ENCODE results near the gene ARMH2. TPM values are rescaled to one million over a fixed set of nuclear protein-coding genes. Genes with fewer than 3 reads are reported as not detected.

The ARMH2 gene
- total and polyA plus RNA-seq, 9 of the 15 experiments (the other 6 are each of a cell fraction or from before 2014, with no cell fraction given) = not detected

GRCh38 chr6:24759718-24760117, 39.0 kb downstream of the ARMH2 start (continued):
- TF ChIP-seq PTTG1 (tag; IDR thresholded peaks at IDR 0.05; ENCODE audit: low read depth) (peak; percentile 75; the same call in 1 of the 2 replicates), PHF20 (IDR thresholded peaks at IDR 0.05; ENCODE audit: partially characterized antibody) (no peak), TBP (optimal IDR thresholded peaks at IDR 0.05; ENCODE audit: low read depth, low read length) (no peak), PRPF4 (IDR thresholded peaks at IDR 0.05; ENCODE audit: insufficient read depth, low read depth, low read length, poor library complexity, severe bottlenecking) (no peak), RBM22 (IDR thresholded peaks at IDR 0.05; ENCODE audit: low read depth, low read length, poor library complexity, severe bottlenecking) (no peak), ZKSCAN1 (IDR thresholded peaks at IDR 0.05; ENCODE audit: low read depth, low read length) (no peak), POLR2AphosphoS2 (IDR thresholded peaks at IDR 0.05; ENCODE audit: low read length) (no peak), ILK (tag; IDR thresholded peaks at IDR 0.05; ENCODE audit: borderline replicate concordance, low read depth) (no peak), ARHGAP35 (IDR thresholded peaks at IDR 0.05; ENCODE audit: partially characterized antibody) (no peak), ZFP36 (IDR thresholded peaks at IDR 0.05; ENCODE audit: low read depth, low read length, partially characterized antibody) (no peak), DLX4 (CRISPR knock-in tag; IDR thresholded peaks at IDR 0.05) (no peak), NR1H2 (CRISPR knock-in tag; IDR thresholded peaks at IDR 0.05) (no peak), SMARCC2 (IDR thresholded peaks at IDR 0.05; ENCODE audit: low read depth) (no peak), ZNF12 (CRISPR knock-in tag; IDR thresholded peaks at IDR 0.05) (no peak), EWSR1 (IDR thresholded peaks at IDR 0.05; ENCODE audit: borderline replicate concordance, low read depth, partially characterized antibody) (no peak), FOXJ2 (tag; IDR thresholded peaks at IDR 0.05) (no peak), EHMT2 (IDR thresholded peaks at IDR 0.05) (no peak), ZBTB1 (CRISPR knock-in tag; IDR thresholded peaks at IDR 0.05; ENCODE audit: borderline replicate concordance, low read depth) (no peak), EGR1 (conservative IDR thresholded peaks at IDR 0.05) (no peak), HMGXB4 (CRISPR knock-in tag; IDR thresholded peaks at IDR 0.05) (no peak), TFAM (CRISPR knock-in tag; conservative IDR thresholded peaks at IDR 0.05) (no peak), POLR3A (IDR thresholded peaks at IDR 0.05; ENCODE audit: borderline replicate concordance, extremely low read depth, insufficient read depth, insufficient read length) (no peak), NFATC3 (IDR thresholded peaks at IDR 0.05) (no peak), ZNF311 (CRISPR knock-in tag; IDR thresholded peaks at IDR 0.05) (peak; percentile 80), MTA2 (IDR thresholded peaks at IDR 0.05; ENCODE audit: low read depth) (no peak), SP2 (IDR thresholded peaks at IDR 0.05; ENCODE audit: extremely low read depth, low read depth, low read length, poor library complexity, severe bottlenecking) (no peak), PHB (CRISPR knock-in tag; IDR thresholded peaks at IDR 0.05) (no peak), POU5F1 (IDR thresholded peaks at IDR 0.05; ENCODE audit: borderline replicate concordance, low read depth, low read length, partially characterized antibody) (no peak)

Data from K562 (cell line).